RKO (cell line): ENCODE data around the gene KLHL17.
"Not testable (repeated sequence)": the region's sequence is repeated elsewhere in the genome, so short reads cannot be mapped to it uniquely, and the experiment has no call there.

Experiments used
- DNase-seq: peaks from one replicate; pipeline ENCODE4 v3.0.0-alpha.2; 2016; ENCODE audit warnings: low spot score

Gene KLHL17

DNA sequence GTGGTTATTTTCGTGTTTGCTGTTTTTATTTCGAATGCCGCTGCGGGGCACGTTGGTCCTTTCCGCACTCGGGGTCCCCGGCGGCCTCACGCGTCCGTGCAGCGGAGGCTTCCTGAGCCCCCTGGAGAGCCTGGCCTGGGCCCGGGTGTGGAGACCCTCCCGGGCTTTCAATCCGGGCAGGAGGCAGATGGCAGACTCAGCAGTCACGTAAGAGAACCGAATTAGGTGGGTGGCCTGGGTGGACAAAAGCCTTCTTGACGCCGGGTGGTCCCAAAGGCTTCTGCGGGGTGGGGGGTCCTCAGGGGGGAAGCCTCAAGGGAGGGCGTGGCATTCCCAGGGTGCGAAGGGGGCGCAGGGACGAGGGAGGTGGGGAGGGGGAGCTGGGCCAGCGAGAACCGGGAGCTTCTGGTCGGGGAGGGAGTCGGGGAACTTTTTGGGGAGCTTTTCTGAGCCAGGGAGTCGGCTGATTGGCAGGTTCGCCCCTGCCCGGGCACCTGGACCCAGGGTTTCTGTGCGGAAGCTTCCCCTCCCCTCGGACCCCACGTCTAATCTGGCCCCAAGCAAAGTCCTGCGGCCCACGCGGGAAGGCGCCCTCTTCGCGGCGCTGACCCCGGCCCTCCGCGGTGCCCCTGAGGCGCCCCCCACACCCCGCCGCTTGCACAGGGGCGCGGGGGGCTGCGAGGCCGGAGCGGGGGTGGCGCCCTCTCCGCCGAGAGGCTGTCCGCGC, 40.8 kb downstream of the KLHL17 start:
- peak; percentile 54 for DNase-seq

DNA sequence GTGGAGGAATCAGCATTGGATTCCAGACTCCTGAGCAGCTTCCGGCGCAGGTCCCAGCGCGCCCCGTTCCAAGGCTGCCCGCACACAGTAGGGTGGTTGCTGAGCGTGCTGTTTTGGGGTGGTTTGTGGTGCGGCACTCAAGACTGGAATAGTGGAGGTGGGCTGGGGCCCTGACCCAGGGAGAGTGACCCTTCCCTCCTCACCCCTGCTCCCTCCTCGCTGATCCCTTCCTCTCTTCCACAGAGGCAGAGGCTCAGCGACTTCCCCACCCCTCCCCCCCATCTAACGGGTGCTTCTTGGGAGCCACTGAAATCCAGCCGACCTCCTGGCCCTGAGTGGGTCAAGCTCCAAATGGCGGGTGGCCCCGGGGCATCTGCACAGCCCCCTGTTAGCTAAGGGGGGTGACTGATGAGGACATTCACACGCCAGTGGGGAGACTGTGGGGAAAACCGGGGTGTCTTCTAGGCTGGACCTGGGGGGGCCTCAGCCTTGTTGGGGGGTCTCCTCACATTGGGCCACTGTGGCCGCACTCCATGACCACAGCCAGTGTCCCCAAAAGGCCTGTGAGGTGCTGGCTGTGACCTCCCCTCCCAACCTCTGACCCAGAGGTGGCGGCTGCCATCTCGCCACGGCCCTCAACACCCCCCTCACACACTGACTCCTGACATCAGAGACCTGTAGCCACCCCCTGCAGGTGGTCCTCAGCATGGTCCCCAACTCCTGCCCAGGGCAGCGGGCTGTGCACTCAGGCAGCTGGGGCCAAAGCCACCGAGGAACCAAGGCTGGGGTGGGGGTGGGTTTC, 43.4 kb downstream of the KLHL17 start:
- no peak for DNase-seq

DNA sequence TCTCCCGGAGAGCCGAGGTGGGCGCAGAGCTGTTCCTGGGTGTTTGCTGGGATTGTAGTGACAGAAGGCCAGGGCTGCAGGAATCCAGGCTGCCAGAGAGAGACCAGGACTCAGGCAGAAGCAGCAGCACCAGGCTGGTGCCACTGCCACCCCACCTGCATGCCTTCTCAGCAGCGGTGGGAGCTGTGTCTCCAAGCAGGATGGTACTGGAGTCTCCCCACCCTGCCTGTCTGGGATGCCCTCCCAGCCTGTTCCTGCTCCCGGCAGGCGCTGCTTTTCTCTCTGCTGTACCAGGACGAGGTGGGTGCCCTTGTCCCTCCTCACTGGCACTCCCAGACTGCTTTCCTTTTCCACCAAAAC, 44.0 kb downstream of the KLHL17 start:
- DNase-seq, result no peak

DNA sequence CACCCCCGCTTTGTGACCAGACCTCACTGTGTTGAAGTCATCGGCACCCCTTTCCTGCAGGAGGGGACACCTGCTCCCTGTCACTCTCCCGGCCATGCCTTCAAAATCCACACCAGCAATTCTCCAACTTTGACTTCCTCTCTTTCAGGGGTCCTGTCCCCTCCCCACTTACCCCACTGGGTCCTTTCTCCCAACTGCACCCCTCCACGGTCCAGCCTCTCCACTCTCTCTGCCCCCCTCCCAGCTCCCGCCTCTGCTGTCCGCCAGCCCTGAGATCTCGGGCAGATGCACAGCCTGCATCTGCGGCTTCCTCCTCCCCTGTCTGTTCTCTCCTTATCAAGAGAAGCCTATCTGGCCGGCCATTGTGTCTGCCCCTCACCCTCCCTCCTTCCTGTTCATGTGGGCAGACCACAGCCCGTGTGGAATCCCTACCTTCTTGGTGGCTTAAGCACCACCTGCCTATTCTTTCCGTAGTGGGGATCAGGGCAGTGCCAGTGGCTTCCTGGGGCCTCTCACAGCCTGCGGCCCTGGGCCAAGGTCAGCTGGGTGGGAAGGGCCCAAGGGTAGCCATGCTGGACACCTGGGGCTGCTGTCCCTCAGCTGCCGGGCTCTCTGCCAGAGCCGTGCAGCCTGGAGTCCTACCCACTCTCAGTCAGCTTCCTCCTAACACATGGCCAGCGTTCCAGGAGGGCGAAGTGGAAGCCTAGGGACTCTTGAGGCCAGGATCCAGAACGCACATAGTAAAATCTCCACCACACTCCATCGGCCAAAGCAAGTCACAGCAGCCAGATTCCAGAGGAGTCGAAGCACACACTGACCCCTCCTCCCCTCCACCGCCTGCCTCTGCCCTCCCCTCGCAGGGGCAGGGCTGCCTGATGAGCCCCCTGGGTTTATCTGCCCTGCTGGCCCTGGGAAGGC, 44.7 kb downstream of the KLHL17 start:
- DNase-seq, result no peak

DNA sequence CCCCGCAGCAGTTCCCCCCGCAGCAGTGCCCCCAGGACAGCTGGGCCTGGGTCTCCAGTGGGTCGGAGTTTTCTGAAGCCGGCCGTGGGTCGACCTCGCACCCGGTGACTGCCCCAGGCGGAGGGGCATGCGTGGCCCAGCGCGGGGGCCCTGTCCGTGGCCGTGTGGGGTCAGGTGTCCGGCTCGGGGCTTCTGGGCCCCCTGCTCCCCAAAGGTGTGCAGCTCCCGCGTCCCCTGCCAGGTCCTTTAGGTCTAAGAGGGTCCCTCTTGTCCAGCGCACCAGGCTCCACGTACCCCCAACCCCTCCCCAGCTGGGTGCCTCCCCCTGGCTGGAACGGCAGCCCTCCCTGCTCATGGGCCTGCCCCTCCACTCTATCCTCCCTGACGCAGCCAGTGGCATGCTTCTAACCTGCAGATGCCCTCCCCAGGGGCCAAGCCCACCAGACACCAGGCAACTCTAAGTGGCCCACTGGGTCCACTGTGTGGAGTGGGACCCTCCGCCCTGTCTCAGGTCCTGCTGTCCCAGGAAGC, 45.5 kb downstream of the KLHL17 start:
- no peak for DNase-seq

DNA sequence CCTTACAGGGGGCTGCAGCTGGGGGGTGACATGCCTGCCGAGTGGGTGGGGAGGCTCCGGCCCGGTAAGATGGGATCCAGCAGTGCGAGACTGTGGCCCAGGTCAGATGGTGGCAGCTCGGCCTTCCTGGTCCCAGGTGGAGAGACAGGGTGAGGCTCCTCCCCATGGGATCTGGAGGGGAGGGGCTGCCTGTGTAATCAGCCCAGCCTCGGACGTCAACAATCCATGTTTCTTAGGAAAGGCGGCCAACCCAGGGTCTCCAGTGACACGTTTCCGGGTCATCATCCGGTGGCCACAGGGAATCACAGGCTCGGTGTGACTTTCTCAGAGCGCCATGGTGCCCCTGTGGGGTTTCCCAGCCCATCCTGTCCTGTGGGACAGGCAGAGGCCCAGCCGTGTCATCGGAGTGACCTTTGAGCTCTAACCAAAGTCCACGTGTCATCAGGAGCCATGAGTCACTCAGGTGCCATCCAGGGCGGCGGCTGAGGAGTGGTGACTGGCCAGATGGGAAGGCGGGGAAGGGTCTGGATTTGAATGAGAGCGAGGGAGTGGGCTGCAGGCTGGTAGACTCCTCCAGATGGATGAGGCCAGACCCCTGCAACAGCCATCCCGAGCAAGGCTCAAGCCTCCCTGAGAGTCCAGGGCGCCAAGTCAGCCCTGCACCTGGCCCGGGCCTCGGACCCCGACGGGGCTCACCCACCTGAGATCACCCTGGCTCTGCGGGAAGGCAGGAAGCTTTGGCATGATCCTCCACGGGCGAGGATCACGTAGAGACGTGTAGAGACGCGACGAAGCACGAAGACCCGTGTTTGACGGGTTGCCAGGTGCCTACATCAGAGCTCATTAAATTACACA, 46.1 kb downstream of the KLHL17 start:
- DNase-seq, result peak; percentile 42

DNA sequence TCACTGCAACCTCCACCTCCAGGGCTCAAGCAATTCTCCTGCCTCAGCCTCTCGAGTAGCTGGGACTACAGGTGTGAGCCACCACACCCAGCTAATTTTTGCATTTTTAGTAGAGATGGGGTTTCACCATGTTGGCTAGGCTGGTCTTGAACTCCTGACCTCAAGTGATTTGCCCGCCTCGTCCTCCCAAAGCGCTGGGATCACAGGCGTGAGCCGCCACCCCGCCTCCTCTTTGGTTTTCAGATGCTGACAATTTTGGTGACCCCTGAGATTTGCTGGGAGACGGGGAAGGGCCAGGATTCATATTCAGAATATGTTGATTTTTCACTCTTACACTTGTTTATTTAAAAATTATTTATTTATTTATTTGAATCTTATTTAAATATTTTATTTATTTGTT, 49.7 kb downstream of the KLHL17 start:
- DNase-seq, result not testable (repeated sequence)

DNA sequence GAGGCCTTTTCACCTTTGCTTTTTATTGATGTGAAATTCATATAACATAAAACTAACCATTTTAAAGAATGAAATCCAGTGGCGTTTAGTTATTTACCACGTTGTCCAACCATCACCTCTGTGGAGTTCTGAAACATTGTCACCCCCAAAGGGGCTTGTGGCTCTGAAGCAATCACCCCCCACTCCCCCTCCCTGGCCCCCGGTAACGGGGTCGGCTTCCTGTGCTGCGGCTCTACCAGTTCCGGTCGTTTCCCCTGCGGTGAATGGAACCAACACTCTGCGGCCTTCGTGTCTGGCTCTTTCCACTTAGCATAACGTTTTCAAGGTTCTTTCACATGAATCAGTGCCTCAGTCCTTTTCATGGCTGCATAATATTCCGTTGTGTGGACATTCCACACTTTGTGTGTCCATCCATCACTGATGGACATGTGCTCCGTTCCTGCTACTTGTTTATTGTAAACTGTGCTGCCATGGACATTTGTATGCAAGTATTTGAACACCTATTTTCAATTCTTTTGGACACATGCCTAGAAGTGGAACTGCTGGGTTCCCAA, 51.1 kb downstream of the KLHL17 start:
- no peak for DNase-seq

DNA sequence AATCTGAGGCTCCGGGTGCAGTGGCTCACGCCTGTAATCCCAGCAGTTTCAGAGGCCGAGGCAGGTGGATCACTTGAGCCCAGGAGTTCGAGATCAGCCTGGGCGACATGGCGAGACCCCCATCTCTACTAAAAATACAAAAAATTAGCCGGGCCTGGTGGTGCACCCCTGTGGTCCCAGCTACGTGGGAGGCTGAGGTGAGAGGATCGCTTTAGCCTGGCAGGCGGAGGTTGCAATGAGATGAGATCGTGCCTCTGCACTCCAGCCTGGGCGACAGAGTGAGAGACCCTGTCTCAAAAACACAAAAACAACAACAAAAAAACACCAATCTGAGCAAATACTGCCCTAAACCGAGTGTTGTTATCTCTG, 52.3 kb downstream of the KLHL17 start:
- DNase-seq, result not testable (repeated sequence)

DNA sequence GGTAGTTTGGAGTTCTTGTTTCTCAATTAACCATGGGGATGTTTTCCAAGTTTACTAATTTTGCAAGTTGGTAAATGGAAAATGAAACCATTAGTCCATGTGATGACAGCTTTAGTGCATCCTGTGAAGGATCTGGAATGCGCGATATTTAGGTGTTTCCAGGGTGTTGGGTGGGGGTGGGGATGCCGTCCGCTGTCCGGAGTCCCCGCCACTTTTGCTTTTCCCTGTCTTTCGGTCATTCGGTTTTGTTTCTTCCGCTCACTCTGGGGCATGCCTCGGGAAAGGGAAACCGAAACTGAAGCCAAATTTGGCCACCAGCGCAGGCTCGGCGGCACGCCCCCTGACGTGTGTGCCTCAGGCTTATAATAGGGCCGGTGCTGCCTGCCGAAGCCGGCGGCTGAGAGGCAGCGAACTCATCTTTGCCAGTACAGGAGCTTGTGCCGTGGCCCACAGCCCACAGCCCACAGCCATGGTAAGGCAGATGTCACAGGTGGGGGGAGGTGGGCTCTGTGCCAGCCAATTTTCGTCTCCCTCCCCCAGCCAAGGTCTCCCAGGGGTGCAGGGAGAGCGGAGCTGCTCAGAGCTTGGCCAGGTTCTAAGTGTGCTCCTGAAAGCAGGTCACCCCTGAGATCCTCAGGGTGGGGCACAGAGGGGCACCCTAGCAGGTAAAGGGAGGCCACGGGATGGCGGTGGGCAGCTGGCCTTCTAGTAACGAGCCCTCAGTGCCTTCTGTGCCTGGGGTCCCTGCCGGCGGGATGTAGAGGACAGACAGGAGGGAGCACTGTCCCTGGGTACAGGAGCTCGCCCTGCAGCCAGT, 52.9 kb downstream of the KLHL17 start, which contains the start of gene ISG15:
ISG15 (plus strand) TSS at position 393 of the 817 bp plus-strand sequence; CDS start at position 470, 77 bp downstream.
- peak; percentile 91 for DNase-seq

DNA sequence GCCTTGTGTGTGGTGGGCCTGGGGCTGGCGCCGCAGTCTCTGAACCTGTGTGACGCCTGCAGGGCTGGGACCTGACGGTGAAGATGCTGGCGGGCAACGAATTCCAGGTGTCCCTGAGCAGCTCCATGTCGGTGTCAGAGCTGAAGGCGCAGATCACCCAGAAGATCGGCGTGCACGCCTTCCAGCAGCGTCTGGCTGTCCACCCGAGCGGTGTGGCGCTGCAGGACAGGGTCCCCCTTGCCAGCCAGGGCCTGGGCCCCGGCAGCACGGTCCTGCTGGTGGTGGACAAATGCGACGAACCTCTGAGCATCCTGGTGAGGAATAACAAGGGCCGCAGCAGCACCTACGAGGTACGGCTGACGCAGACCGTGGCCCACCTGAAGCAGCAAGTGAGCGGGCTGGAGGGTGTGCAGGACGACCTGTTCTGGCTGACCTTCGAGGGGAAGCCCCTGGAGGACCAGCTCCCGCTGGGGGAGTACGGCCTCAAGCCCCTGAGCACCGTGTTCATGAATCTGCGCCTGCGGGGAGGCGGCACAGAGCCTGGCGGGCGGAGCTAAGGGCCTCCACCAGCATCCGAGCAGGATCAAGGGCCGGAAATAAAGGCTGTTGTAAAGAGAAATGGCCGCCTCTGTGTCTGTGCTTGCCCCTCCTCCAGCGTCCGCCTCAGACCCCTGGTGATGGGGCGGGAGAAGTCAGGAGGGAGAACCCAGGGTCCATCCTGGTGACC, 53.7 kb downstream of the KLHL17 start:
- DNase-seq, result peak; percentile 79

DNA sequence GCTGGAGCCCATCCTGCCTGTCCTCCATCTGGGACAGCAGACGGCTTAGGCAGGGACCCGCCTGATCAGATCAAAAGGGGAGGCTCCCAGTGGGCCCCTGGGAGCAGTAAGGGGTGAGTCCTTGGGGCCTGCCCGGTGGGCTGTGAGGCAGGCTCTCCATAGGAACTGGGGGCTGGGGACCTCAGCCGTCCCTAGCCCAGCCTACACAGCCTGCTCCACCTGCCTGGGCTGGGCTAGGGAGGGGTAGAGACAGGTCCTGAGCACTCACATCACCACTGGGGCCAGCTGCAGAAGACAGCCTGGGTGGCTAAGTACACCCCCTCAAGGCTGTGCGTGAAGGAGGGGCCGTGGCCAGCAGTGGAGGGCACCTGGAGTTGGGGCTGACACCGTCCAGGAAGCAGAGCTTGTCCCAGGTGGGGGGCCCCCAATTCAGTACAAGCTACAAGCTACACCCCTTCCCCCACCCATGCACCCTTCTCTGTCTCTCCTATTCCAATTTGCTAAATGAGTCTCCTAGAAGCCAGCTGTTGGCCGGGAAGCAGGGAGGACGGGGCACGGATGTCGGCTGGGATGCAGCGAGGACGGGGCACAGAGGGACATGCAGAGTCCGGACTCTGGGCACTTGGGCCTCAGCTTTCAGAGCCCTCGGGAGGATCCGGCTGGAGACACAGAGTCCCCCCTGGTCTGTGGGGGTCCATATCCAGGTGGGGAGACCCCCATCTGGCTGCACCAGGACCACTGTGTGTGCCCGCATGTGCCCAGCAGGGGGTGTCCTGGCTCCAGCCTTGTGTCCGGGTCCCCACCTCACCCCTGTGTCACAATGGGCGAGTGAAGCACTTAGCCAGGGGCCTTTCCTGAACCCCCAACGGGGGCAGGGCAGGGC, 54.7 kb downstream of the KLHL17 start:
- no peak for DNase-seq
